ENCODE measurements around the gene RNF168. TPM values are rescaled to one million over a fixed set of nuclear protein-coding genes. Genes with fewer than 3 reads are reported as not detected.
"Not testable (repeated sequence)": the region's sequence is repeated elsewhere in the genome, so short reads cannot be mapped to it uniquely, and the experiment has no call there.

The RNF168 gene
- total RNA-seq, 2 experiments from 2014 or later = 46.9 to 48.4 TPM

- H3K4me3 Mint-ChIP-seq; H3K27ac Mint-ChIP-seq; H3K4me1 Mint-ChIP-seq; POLR2A ChIA-PET; H3K36me3 Mint-ChIP-seq; DNase-seq; ATAC-seq (ENCODE audit: low read depth): not testable (repeated sequence)
- Mint-ChIP-seq H3K9me3 (peaks cover 11% of the 10 kb centered on the region), H3K27me3 (peaks cover 17% of the 10 kb centered on the region)
These were observed 8.3 kb upstream of the RNF168 start for GRCh38 chr3:196511646-196512425.

DNA sequence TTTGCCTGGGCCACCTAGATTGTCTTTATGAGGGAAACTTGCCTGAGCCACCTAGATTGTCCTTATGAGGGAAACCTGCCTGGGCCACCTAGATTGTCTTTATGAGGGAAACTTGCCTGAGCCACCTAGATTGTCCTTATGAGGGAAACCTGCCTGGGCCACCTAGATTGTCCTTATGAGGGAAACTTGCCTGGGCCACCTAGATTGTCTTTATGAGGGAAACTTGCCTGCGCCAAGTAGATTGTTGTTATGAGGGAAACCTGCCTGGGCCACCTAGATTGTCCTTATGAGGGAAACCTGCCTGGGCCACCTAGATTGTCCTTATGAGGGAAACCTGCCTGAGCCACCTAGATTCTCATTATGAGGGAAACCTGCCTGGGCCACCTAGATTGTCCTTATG lies 7.5 kb upstream of the RNF168 start:
- H3K27ac Mint-ChIP-seq; POLR2A ChIA-PET; H3K36me3 Mint-ChIP-seq; H3K4me3 Mint-ChIP-seq; ATAC-seq (ENCODE audit: low read depth); H3K4me1 Mint-ChIP-seq; DNase-seq: not testable (repeated sequence)
- H3K27me3 Mint-ChIP-seq = peaks cover 17% of the 10 kb centered on the region
- H3K9me3 Mint-ChIP-seq = peaks cover 15% of the 10 kb centered on the region

- Mint-ChIP-seq H3K27ac (no peak overlapping the region), H3K27me3 (peaks cover 8% of the 10 kb centered on the region), H3K9me3 (peaks cover 9% of the 10 kb centered on the region), H3K4me3 (no peak overlapping the region), H3K4me1 (peaks cover 5% of the 10 kb centered on the region), H3K36me3 (peaks cover 8% of the 10 kb centered on the region)
- POLR2A ChIA-PET = no interaction called here
- ATAC-seq (ENCODE audit: low read depth) = no peak
- DNase-seq = no peak
These were observed 3.1 kb upstream of the RNF168 start for GRCh38 chr3:196506687-196507086.

GRCh38 chr3:196504556-196504955 lies 988 bp upstream of the RNF168 start:
- no peak for DNase-seq
- H3K4me1 Mint-ChIP-seq = peaks cover 17% of the 10 kb centered on the region
- no peak overlapping the region for H3K4me3 Mint-ChIP-seq
- H3K9me3 Mint-ChIP-seq = peaks cover 9% of the 10 kb centered on the region
- no peak overlapping the region for H3K27ac Mint-ChIP-seq
- H3K27me3 Mint-ChIP-seq = peaks cover 3% of the 10 kb centered on the region
- peaks cover 22% of the 10 kb centered on the region for H3K36me3 Mint-ChIP-seq
- POLR2A ChIA-PET = interaction anchor here (1.2 to 3.3 kb wide), 2 partner anchors 187 to 217 kb away, joined by 4 to 21 read pairs; partner anchors contain the start of genes DYNLT2B and PCYT1A
- no peak for ATAC-seq (ENCODE audit: low read depth)

DNA sequence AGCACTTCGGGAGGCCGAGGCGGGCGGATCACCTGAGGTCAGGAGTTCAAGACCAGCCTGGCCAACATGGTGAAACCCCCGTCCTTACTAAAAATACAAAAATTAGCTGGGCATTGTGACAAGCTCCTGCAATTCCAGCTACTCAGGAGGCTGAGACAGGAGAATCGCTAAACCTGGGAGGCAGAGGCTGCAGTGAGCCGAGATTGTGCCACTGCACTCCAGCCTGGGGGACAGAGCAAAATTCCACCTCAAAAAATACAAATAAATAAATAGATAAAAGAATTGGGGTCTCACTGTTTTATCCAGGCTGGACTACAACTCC lies 470 bp upstream of the RNF168 start:
- Mint-ChIP-seq H3K4me3 (peak overlapping the region; percentile 99), H3K27ac (peak overlapping the region; percentile 92), H3K4me1 (peaks cover 22% of the 10 kb centered on the region), H3K36me3 (peaks cover 27% of the 10 kb centered on the region)
- not testable (repeated sequence) for DNase-seq; ATAC-seq (ENCODE audit: low read depth); H3K27me3 Mint-ChIP-seq; H3K9me3 Mint-ChIP-seq
- POLR2A ChIA-PET = interaction anchor here (0.6 to 3.3 kb wide), 3 partner anchors 185 to 216 kb away, joined by 4 to 21 read pairs (median 5); partner anchors contain the start of genes DYNLT2B and PCYT1A

GRCh38 chr3:196502775-196503195 lies 783 bp downstream of the RNF168 start:
- Mint-ChIP-seq H3K4me1 (peaks cover 28% of the 10 kb centered on the region), H3K9me3 (peaks cover 7% of the 10 kb centered on the region), H3K4me3 (peak overlapping the region; percentile 99), H3K27me3 (no peaks in the 10 kb centered on the region), H3K27ac (peak overlapping the region; percentile 97), H3K36me3 (peaks cover 36% of the 10 kb centered on the region)
- peak; percentile 32 for ATAC-seq (ENCODE audit: low read depth)
- peak; percentile 66 for DNase-seq
- POLR2A ChIA-PET = interaction anchor here (0.5 to 3.3 kb wide), 10 partner anchors 9 to 222 kb away, joined by 3 to 21 read pairs (median 4); partner anchors contain the start of genes DYNLT2B, FBXO45, UBXN7 and WDR53

- DNase-seq = no peak
- H3K27me3 Mint-ChIP-seq = no peaks in the 10 kb centered on the region
- H3K9me3 Mint-ChIP-seq = peaks cover 3% of the 10 kb centered on the region
- H3K4me1 Mint-ChIP-seq = peaks cover 28% of the 10 kb centered on the region
- H3K36me3 Mint-ChIP-seq = peaks cover 38% of the 10 kb centered on the region
- POLR2A ChIA-PET = interaction anchor here (0.6 to 3.3 kb wide), 6 partner anchors 12 to 1317 kb away, joined by 3 to 21 read pairs (median 4); partner anchors contain the start of gene DYNLT2B
- no peak for ATAC-seq (ENCODE audit: low read depth)
- peak overlapping the region; percentile 26 for H3K27ac Mint-ChIP-seq
- H3K4me3 Mint-ChIP-seq = peak overlapping the region; percentile 99
These were observed 2.1 kb downstream of the RNF168 start for GRCh38 chr3:196501316-196502044.

DNA sequence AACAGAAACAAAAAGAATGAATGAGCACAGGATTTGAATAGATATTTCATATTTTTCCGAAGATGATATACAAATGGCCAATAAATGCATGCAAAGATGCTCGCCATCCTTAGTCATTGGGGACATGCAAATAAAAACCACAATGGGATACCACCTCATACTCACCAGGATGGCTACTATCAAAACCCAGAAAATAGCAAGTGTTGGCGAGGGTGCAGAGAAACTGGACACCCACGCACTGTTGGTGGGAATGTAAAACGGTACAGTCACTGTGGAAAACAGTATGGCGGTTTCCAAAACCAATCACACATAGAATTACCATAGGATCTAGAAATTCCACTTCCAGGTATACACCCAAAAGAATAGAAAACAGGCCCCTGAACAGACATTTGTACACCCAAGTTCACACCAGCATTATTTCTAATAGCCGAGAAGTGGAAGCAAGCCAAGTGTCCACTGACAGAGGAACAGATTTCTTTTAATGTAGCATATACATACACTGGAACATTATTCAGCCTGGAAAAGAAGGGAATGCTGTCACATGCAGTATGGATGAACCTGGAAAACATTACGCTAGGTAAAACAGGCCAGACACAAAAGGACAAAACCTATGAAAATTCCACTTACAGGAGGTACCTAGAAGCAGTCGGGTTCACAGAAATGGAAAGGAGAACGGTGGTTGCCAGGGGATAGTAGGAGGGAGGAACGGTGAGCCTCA lies 3.6 kb downstream of the RNF168 start:
- Mint-ChIP-seq H3K27ac (peak overlapping the region; percentile 64), H3K4me1 (peaks cover 33% of the 10 kb centered on the region), H3K4me3 (peak overlapping the region; percentile 99), H3K9me3 (peaks cover 2% of the 10 kb centered on the region), H3K36me3 (peaks cover 48% of the 10 kb centered on the region), H3K27me3 (no peaks in the 10 kb centered on the region)
- no peak for DNase-seq
- POLR2A ChIA-PET = no interaction called here
- ATAC-seq (ENCODE audit: low read depth) = no peak

DNA sequence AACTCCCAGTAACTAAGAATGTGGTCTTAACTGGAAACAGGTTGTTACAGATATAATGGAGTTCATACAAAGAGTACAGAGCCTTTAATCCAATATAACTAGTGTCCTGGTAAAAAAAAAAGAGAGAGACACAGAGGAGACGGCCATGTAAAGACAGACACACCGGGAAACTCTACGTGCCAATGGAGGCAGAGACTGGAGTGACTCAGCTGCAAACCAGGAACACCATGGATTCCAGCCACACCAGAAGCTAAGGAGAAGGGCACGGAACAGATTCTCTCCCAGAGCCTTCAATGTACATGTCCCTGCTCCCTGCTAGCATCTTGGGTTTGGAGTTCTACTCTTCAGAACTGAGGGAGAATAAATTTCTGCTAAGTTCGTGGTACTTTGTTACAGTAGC lies 4.5 kb downstream of the RNF168 start:
- H3K4me1 Mint-ChIP-seq = peaks cover 33% of the 10 kb centered on the region
- H3K4me3 Mint-ChIP-seq = peak overlapping the region; percentile 99
- DNase-seq (no peak), ATAC-seq (ENCODE audit: low read depth) (no peak)
- peaks cover 50% of the 10 kb centered on the region for H3K36me3 Mint-ChIP-seq
- H3K9me3 Mint-ChIP-seq = peaks cover 2% of the 10 kb centered on the region
- no peak overlapping the region for H3K27ac Mint-ChIP-seq
- no peaks in the 10 kb centered on the region for H3K27me3 Mint-ChIP-seq
- POLR2A ChIA-PET = interaction anchor here (0.5 kb wide), 1 partner anchor 42 kb away, joined by 3 read pairs; no protein-coding TSS in a partner anchor

DNA sequence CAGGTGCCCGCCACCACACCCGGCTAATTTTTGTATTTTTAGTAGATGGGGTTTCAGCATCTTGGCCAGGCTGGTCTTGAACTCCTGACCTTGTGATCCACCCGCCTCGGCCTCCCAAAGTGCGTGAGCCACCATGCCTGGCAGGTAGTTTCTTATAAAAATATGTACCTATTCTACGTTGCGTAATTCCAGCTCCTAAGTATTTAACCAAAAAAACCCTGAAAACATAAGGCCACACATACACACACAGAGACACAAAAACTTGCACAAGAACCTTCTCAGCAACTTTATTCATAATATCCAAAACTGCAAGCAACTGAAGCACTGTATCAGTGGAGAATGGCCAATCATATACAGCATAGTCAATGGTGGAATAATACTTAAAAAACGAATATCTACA lies 5.3 kb downstream of the RNF168 start:
- ATAC-seq (ENCODE audit: low read depth) (no peak), DNase-seq (no peak)
- Mint-ChIP-seq H3K4me3 (no peak overlapping the region), H3K27ac (no peak overlapping the region), H3K4me1 (peaks cover 32% of the 10 kb centered on the region), H3K27me3 (no peaks in the 10 kb centered on the region), H3K9me3 (peaks cover 2% of the 10 kb centered on the region), H3K36me3 (peaks cover 51% of the 10 kb centered on the region)
- POLR2A ChIA-PET = no interaction called here

DNA sequence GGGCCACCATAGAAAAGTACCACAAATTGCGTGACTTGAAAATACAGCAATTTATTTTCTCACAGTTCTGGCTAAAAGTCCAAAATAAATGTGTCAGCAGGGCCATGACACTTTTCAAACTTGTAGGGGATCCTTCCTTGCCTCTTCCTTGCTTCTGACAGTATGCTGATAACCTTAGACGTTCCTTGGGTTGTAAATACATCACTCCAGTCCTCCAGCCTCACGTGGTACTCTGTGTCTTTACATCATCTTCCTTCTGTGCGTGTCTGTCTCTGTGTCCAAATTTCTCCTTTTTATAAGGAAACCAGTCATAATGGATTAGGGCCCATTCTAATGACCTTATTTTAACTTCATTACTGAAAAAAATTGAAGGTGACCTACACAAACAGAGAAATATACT lies 7.4 kb downstream of the RNF168 start:
- no peak for ATAC-seq (ENCODE audit: low read depth)
- Mint-ChIP-seq H3K27me3 (no peaks in the 10 kb centered on the region), H3K27ac (no peak overlapping the region), H3K4me3 (no peak overlapping the region), H3K9me3 (peaks cover 2% of the 10 kb centered on the region), H3K4me1 (peaks cover 32% of the 10 kb centered on the region), H3K36me3 (peaks cover 52% of the 10 kb centered on the region)
- POLR2A ChIA-PET = no interaction called here
- no peak for DNase-seq

DNA sequence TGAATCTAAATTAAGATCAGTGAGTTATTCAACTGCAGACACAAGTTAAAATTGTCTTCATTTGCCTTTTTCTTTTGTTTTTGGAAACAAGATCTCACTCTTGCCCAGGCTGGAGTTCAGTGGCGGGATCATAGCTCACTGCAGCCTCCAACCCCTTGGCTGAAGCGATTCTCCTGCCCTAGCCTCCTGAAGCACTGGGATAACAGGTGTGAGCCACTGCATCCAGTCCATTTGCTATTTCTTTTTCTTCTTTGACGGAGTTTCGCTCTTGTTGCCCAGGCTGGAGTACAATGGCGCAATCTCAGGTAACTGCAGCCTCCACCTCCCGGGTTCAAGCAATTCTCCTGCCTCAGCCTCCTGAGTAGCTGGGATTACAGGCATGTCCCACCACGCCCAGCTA lies 10.3 kb downstream of the RNF168 start:
- no peak for ATAC-seq (ENCODE audit: low read depth)
- Mint-ChIP-seq H3K27me3 (no peaks in the 10 kb centered on the region), H3K4me1 (peaks cover 16% of the 10 kb centered on the region), H3K9me3 (peaks cover 2% of the 10 kb centered on the region), H3K4me3 (no peak overlapping the region), H3K36me3 (peaks cover 30% of the 10 kb centered on the region), H3K27ac (no peak overlapping the region)
- no peak for DNase-seq
- POLR2A ChIA-PET = interaction anchor here (0.6 to 0.7 kb wide), 2 partner anchors 9 to 11 kb away, joined by 3 read pairs; no protein-coding TSS in a partner anchor

GRCh38 chr3:196492080-196492479 lies 11.5 kb downstream of the RNF168 start:
- H3K36me3 Mint-ChIP-seq = peaks cover 29% of the 10 kb centered on the region
- no peak overlapping the region for H3K4me3 Mint-ChIP-seq
- POLR2A ChIA-PET = no interaction called here
- peaks cover 15% of the 10 kb centered on the region for H3K4me1 Mint-ChIP-seq
- no peaks in the 10 kb centered on the region for H3K27me3 Mint-ChIP-seq
- DNase-seq (no peak), ATAC-seq (ENCODE audit: low read depth) (no peak)
- no peak overlapping the region for H3K27ac Mint-ChIP-seq
- H3K9me3 Mint-ChIP-seq = peaks cover 2% of the 10 kb centered on the region

Data from activated naive CD8-positive, alpha-beta T cell treated with anti-CD3 and anti-CD28 coated beads, Interleukin-2, amount 10 ng/mL, durations not matched to agents 7 days and 5 days (primary cell).